ENCODE results near the gene RARRES2.

Gene RARRES2

GRCh38 chr7:150334108-150334507 lies 7.3 kb downstream of the RARRES2 start:
- ATAC-seq, result no peak
- TF ChIP-seq, protein P1, sequence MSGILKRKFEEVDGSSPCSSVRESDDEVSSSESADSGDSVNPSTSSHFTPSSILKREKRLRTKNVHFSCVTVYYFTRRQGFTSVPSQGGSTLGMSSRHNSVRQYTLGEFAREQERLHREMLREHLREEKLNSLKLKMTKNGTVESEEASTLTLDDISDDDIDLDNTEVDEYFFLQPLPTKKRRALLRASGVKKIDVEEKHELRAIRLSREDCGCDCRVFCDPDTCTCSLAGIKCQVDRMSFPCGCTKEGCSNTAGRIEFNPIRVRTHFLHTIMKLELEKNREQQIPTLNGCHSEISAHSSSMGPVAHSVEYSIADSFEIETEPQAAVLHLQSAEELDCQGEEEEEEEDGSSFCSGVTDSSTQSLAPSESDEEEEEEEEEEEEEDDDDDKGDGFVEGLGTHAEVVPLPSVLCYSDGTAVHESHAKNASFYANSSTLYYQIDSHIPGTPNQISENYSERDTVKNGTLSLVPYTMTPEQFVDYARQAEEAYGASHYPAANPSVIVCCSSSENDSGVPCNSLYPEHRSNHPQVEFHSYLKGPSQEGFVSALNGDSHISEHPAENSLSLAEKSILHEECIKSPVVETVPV (CRISPR knock-in tag; IDR thresholded peaks at IDR 0.05), result no peak
- TF ChIP-seq ISL1 (CRISPR knock-in tag; IDR thresholded peaks at IDR 0.05) (no peak), TOX (CRISPR knock-in tag; IDR thresholded peaks at IDR 0.05; ENCODE audit: borderline replicate concordance) (no peak), ZNF70 (CRISPR knock-in tag; IDR thresholded peaks at IDR 0.05) (no peak), RARB (CRISPR knock-in tag; IDR thresholded peaks at IDR 0.05) (no peak), ZFP3 (CRISPR knock-in tag; IDR thresholded peaks at IDR 0.05) (no peak), ZNF8 (CRISPR knock-in tag; IDR thresholded peaks at IDR 0.05) (no peak), TCF4 (CRISPR knock-in tag; IDR thresholded peaks at IDR 0.05; ENCODE audit: borderline replicate concordance) (no peak), PATZ1 (CRISPR knock-in tag; IDR thresholded peaks at IDR 0.05; ENCODE audit: borderline replicate concordance) (no peak), ARNTL (CRISPR knock-in tag; IDR thresholded peaks at IDR 0.05; ENCODE audit: borderline replicate concordance, low read depth) (no peak), GLIS3 (CRISPR knock-in tag; IDR thresholded peaks at IDR 0.05) (no peak)
- TF ChIP-seq, protein P2, sequence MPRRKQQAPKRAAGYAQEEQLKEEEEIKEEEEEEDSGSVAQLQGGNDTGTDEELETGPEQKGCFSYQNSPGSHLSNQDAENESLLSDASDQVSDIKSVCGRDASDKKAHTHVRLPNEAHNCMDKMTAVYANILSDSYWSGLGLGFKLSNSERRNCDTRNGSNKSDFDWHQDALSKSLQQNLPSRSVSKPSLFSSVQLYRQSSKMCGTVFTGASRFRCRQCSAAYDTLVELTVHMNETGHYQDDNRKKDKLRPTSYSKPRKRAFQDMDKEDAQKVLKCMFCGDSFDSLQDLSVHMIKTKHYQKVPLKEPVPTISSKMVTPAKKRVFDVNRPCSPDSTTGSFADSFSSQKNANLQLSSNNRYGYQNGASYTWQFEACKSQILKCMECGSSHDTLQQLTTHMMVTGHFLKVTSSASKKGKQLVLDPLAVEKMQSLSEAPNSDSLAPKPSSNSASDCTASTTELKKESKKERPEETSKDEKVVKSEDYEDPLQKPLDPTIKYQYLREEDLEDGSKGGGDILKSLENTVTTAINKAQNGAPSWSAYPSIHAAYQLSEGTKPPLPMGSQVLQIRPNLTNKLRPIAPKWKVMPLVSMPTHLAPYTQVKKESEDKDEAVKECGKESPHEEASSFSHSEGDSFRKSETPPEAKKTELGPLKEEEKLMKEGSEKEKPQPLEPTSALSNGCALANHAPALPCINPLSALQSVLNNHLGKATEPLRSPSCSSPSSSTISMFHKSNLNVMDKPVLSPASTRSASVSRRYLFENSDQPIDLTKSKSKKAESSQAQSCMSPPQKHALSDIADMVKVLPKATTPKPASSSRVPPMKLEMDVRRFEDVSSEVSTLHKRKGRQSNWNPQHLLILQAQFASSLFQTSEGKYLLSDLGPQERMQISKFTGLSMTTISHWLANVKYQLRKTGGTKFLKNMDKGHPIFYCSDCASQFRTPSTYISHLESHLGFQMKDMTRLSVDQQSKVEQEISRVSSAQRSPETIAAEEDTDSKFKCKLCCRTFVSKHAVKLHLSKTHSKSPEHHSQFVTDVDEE (CRISPR knock-in tag; IDR thresholded peaks at IDR 0.05), result no peak

DNA sequence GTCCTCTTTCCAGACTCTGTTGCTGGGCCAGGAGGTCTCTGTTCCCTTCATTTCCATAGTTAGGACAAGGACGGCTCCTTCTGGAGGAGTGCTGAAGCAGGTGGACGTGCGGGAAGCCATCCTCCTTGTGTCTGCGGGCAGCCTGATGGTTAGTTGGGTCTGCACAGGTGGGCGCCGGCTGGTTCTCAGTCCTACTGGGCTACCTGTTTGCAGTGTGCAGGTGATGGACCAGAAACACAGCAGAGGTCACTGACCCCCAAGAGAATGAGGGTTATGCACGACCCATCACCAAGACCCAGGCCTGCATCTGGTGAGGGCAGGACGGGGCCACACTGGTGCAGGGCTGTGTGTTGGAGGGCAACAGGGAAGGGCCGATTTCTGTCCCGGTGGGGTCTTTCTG lies 7.8 kb downstream of the RARRES2 start:
- no peak for ATAC-seq
- TF ChIP-seq ZNF8 (CRISPR knock-in tag; IDR thresholded peaks at IDR 0.05), result no peak
- TF ChIP-seq, protein P2 (CRISPR knock-in tag; IDR thresholded peaks at IDR 0.05), result no peak
- no peak for TF ChIP-seq OSR1 (CRISPR knock-in tag; IDR thresholded peaks at IDR 0.05)
- no peak for TF ChIP-seq CSDC2 (CRISPR knock-in tag; IDR thresholded peaks at IDR 0.05)
- no peak for TF ChIP-seq BACH2 (CRISPR knock-in tag; IDR thresholded peaks at IDR 0.05; ENCODE audit: borderline replicate concordance)
- no peak for TF ChIP-seq PATZ1 (CRISPR knock-in tag; IDR thresholded peaks at IDR 0.05; ENCODE audit: borderline replicate concordance)
- no peak for TF ChIP-seq RARB (CRISPR knock-in tag; IDR thresholded peaks at IDR 0.05)

DNA sequence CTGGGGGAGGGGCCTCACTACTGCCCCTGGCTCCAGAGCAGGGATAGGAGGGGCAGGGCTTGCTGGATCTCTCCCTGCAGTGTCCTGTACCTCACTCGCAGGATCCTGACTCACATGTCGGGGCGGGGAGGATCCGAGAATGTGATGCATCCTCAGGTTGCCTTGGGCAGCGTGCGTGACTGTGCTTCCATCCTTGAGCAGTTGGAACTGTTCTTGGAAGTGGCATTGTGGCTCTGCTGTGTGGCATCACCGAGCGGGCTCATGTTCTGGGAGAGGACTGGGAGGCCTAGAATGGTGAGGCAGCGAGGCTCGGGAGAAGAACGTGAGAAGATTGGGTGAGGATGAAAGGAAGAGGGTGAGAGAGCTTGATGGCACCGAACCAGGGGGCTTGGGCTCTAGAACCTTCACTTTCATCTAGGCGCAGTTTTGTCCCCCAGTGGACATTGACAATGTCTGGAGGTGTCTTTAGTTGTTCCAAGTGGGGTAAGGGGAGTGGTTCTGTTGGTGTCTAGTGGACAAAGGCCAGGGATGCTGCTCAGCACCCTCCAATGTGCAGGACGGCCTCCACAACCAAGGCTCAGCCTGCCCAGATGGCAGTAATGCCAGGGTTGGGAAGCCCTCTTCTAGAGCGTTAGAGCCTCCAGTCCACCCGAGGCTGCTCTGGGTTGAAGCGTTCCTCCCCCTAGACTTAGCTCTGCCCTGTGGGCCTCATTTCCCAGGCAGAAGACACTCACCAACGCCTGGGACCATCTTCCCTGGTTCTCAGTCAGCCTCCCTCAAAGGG lies 8.4 kb downstream of the RARRES2 start:
- no peak for ATAC-seq
- TF ChIP-seq TCF4 (CRISPR knock-in tag; IDR thresholded peaks at IDR 0.05; ENCODE audit: borderline replicate concordance) (no peak), PATZ1 (CRISPR knock-in tag; IDR thresholded peaks at IDR 0.05; ENCODE audit: borderline replicate concordance) (no peak), GLIS3 (CRISPR knock-in tag; IDR thresholded peaks at IDR 0.05) (no peak)
- TF ChIP-seq, protein P2 (CRISPR knock-in tag; IDR thresholded peaks at IDR 0.05), result no peak

Measured in SK-N-SH treated with all-trans-retinoic acid at 6 μM for 48 hours (cell line).